SJCRH30 (cell line): ENCODE results near the gene RMND1. TPM values are rescaled to one million over a fixed set of nuclear protein-coding genes. Genes with fewer than 3 reads are reported as not detected.

Experiments
- DNase-seq, 2 experiments: peaks; one replicate each; pipeline ENCODE4 v3.0.0-alpha.2; 2015 to 2020
- H3K27ac ChIP-seq: fragments of 250-450 bp; sonication (Bioruptor Pico); 2 replicates; pipeline ENCODE4 v1.5.1; 2020; ENCODE audit warnings: mild to moderate bottlenecking, moderate library complexity
- H3K27me3 ChIP-seq: fragments of 250-450 bp; sonication (Bioruptor Pico); 2 replicates; pipeline ENCODE4 v1.5.1; 2020; ENCODE audit warnings: mild to moderate bottlenecking, moderate library complexity
- H3K36me3 ChIP-seq: fragments of 250-450 bp; sonication (Bioruptor Pico); 2 replicates; pipeline ENCODE4 v1.5.1; 2020; ENCODE audit warnings: mild to moderate bottlenecking, moderate library complexity
- H3K4me1 ChIP-seq: fragments of 250-450 bp; sonication (Bioruptor Pico); 2 replicates; pipeline ENCODE4 v1.5.1; 2020; ENCODE audit warnings: mild to moderate bottlenecking, moderate library complexity
- H3K4me3 ChIP-seq: fragments of 250-450 bp; sonication (Bioruptor Pico); 2 replicates; pipeline ENCODE4 v1.5.1; 2020; ENCODE audit warnings: mild to moderate bottlenecking, moderate library complexity
- H3K9me3 ChIP-seq: fragments of 250-450 bp; sonication (Bioruptor Pico); replicated peaks from 2 replicates; pipeline ENCODE4 v1.5.1; 2020; ENCODE audit warnings: mild to moderate bottlenecking, moderate library complexity
- total RNA-seq: library from RNA; depleted of rRNA; stranded (reverse); fragments of >200 nt; shearing (Covaris generic); gene quantifications from 2 replicates; pipeline ENCODE4 v1.2.3, GENCODE V29; 2014

Gene RMND1
- total RNA-seq, 1 experiment from 2014 or later: 33.1 TPM

- Histone ChIP-seq H3K27ac (no peak overlapping the region), H3K27me3 (no peaks in the 10 kb centered on the region), H3K4me1 (no peaks in the 10 kb centered on the region), H3K4me3 (no peak overlapping the region), H3K36me3 (peaks cover 6% of the 10 kb centered on the region), H3K9me3 (no peaks in the 10 kb centered on the region)
- no peak for DNase-seq
These were observed 10.3 kb downstream of the RMND1 start for GRCh38 chr6:151441390-151442166.

- no peak overlapping the region for H3K4me3 ChIP-seq
- no peaks in the 10 kb centered on the region for H3K4me1 ChIP-seq
- H3K9me3 ChIP-seq: no peaks in the 10 kb centered on the region
- no peak for DNase-seq
- H3K36me3 ChIP-seq: peaks cover 6% of the 10 kb centered on the region
- H3K27me3 ChIP-seq: no peaks in the 10 kb centered on the region
- H3K27ac ChIP-seq: no peak overlapping the region
These were observed 11.0 kb downstream of the RMND1 start for GRCh38 chr6:151440930-151441329.

GRCh38 chr6:151440498-151440897 is 11.4 kb downstream of the RMND1 start:
- Histone ChIP-seq H3K36me3 (peaks cover 8% of the 10 kb centered on the region), H3K4me3 (no peak overlapping the region), H3K9me3 (no peaks in the 10 kb centered on the region), H3K27ac (no peak overlapping the region), H3K27me3 (no peaks in the 10 kb centered on the region), H3K4me1 (no peaks in the 10 kb centered on the region)
- no peak for DNase-seq

DNA sequence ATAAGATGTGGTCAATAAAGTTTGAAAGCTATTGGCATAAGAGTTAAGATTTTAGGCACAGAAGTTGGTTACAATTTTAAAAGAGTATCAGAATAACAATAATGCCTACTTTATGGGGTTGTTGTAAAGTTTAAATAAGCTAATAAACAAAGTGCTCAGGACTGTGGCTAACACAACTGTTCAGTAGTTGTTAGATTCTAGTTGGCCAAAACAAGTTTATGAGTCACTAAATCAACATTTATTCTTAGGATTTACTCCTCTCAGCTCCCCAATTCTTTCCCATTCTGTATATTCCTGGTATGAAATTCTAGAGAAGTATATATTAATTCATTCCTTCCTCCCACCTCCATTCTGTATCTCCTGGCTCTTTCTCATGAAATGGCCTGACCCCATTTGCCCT is 14.5 kb downstream of the RMND1 start:
- Histone ChIP-seq H3K9me3 (no peaks in the 10 kb centered on the region), H3K27me3 (no peaks in the 10 kb centered on the region), H3K4me3 (no peak overlapping the region), H3K4me1 (no peaks in the 10 kb centered on the region), H3K27ac (no peak overlapping the region), H3K36me3 (peaks cover 21% of the 10 kb centered on the region; the same call in 1 of the 2 replicates)
- no peak for DNase-seq

- Histone ChIP-seq H3K4me3 (no peak overlapping the region), H3K27ac (no peak overlapping the region), H3K27me3 (no peaks in the 10 kb centered on the region), H3K4me1 (no peaks in the 10 kb centered on the region), H3K9me3 (no peaks in the 10 kb centered on the region), H3K36me3 (peaks cover 25% of the 10 kb centered on the region; the same call in 1 of the 2 replicates)
- DNase-seq: no peak
These were observed 15.1 kb downstream of the RMND1 start for GRCh38 chr6:151436802-151437201.

GRCh38 chr6:151436300-151436699 is 15.6 kb downstream of the RMND1 start:
- Histone ChIP-seq H3K27ac (no peak overlapping the region), H3K9me3 (no peaks in the 10 kb centered on the region), H3K27me3 (no peaks in the 10 kb centered on the region), H3K36me3 (peaks cover 23% of the 10 kb centered on the region; the same call in 1 of the 2 replicates), H3K4me1 (no peaks in the 10 kb centered on the region), H3K4me3 (no peak overlapping the region)
- no peak for DNase-seq

DNA sequence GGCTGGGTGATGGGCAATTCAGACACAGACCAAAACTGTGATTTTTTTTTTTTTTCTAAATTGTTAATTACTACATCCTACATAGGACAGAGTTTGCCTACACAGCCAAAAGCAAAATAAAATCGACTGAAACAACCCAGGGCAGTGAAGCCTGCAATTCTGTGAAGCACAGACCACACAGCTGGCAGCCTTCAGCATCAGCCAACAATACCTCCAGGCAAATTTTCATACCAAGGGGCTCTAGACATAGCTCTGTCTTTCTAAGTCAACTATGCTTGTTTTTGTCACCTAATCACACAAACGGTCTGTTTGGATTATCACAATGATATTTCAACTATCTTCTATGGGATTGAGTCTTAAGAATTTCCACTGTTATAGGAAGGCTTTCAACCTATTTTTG is 17.6 kb downstream of the RMND1 start:
- Histone ChIP-seq H3K4me1 (no peaks in the 10 kb centered on the region), H3K4me3 (no peak overlapping the region), H3K9me3 (no peaks in the 10 kb centered on the region), H3K36me3 (peaks cover 39% of the 10 kb centered on the region), H3K27me3 (no peaks in the 10 kb centered on the region), H3K27ac (no peak overlapping the region)
- no peak for DNase-seq

DNA sequence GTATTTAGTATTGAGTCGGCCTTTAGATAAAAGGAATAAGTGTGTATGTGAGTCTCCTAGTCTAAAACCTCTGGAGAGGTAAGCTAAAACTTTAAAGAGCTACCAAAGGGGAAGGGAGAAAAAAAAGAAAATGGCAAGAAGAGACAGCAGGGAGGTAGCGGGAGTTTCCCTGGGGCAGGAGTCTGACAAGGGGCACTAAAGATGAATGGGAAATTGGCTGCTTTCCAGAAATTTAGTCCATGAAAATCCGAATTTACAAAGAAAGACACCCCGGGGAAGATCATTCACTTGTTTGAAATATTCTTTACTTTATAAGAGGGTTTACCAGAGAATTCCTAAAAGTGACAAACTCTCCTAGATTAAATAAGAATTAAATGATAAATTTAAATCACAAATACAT is 19.3 kb downstream of the RMND1 start:
- Histone ChIP-seq H3K9me3 (no peaks in the 10 kb centered on the region), H3K27me3 (no peaks in the 10 kb centered on the region), H3K4me1 (no peaks in the 10 kb centered on the region), H3K27ac (no peak overlapping the region), H3K4me3 (no peak overlapping the region), H3K36me3 (peaks cover 48% of the 10 kb centered on the region)
- no peak for DNase-seq

DNA sequence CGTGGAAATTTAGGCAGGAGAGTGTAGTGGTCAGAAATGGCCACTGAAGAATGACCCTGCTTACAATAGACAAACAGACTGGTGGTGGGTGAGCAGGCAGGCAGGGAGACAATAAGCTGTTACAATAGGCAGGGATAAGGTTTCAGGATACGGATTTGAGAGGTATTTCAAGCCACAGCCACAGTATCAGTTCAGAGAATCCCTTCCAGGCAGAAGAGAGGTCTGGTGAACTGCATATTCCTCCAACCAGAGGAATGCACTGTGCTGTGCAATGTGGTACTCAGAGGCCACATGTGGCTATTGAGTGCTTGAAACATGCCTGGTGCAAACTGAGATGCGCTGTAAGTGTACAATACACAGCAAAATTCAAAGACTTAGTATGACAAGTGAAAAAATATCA is 20.6 kb downstream of the RMND1 start:
- no peaks in the 10 kb centered on the region for H3K4me1 ChIP-seq
- no peaks in the 10 kb centered on the region for H3K27me3 ChIP-seq
- no peak for DNase-seq
- H3K36me3 ChIP-seq: peaks cover 61% of the 10 kb centered on the region
- no peak overlapping the region for H3K4me3 ChIP-seq
- H3K27ac ChIP-seq: no peak overlapping the region
- no peaks in the 10 kb centered on the region for H3K9me3 ChIP-seq

- Histone ChIP-seq H3K4me1 (no peaks in the 10 kb centered on the region), H3K27me3 (no peaks in the 10 kb centered on the region), H3K9me3 (no peaks in the 10 kb centered on the region), H3K36me3 (peaks cover 64% of the 10 kb centered on the region), H3K4me3 (no peak overlapping the region), H3K27ac (no peak overlapping the region)
- DNase-seq: no peak
These were observed 21.0 kb downstream of the RMND1 start for GRCh38 chr6:151430886-151431285.

DNA sequence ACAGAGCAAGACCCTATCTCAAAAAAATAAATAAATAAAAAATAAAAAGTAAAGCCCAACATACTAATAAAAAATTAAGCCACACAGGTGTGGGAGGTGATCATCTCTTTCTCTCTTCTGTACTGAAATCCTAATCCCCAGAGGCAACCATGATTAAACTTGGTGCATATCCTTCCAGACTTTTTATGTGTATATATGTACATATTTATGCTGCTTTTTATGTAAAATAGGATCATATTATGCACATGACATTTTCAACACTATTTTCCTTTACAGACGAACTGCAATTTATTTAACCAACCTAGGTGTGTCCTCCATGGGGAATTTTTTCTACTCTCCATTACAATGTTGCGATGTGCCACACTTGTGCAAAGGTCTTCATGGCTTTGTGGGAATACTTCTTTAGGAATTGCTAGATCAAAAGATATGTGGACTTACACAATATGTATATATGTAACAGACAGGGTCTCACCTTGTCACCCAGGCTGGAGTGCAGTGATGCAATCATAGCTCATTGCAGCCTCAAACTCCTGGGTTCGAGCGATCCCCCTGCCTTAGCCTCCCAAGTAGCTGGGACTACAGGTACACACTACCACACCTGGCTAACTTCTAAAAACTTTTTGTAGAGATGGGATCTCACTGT is 23.7 kb downstream of the RMND1 start:
- peaks cover 65% of the 10 kb centered on the region for H3K36me3 ChIP-seq
- H3K9me3 ChIP-seq: no peaks in the 10 kb centered on the region
- no peaks in the 10 kb centered on the region for H3K4me1 ChIP-seq
- no peak overlapping the region for H3K4me3 ChIP-seq
- H3K27ac ChIP-seq: no peak overlapping the region
- no peak for DNase-seq
- no peaks in the 10 kb centered on the region for H3K27me3 ChIP-seq

GRCh38 chr6:151425561-151425960 is 26.4 kb downstream of the RMND1 start:
- Histone ChIP-seq H3K4me1 (no peaks in the 10 kb centered on the region), H3K27ac (no peak overlapping the region), H3K9me3 (no peaks in the 10 kb centered on the region), H3K4me3 (no peak overlapping the region), H3K27me3 (no peaks in the 10 kb centered on the region), H3K36me3 (peaks cover 72% of the 10 kb centered on the region)
- DNase-seq: no peak

- no peak for DNase-seq
- H3K27ac ChIP-seq: no peak overlapping the region
- no peak overlapping the region for H3K4me3 ChIP-seq
- no peaks in the 10 kb centered on the region; the same call in 1 of the 2 replicates for H3K27me3 ChIP-seq
- H3K36me3 ChIP-seq: peaks cover 75% of the 10 kb centered on the region
- no peaks in the 10 kb centered on the region for H3K4me1 ChIP-seq
- no peaks in the 10 kb centered on the region for H3K9me3 ChIP-seq
These were observed 28.9 kb downstream of the RMND1 start for GRCh38 chr6:151422981-151423380.

DNA sequence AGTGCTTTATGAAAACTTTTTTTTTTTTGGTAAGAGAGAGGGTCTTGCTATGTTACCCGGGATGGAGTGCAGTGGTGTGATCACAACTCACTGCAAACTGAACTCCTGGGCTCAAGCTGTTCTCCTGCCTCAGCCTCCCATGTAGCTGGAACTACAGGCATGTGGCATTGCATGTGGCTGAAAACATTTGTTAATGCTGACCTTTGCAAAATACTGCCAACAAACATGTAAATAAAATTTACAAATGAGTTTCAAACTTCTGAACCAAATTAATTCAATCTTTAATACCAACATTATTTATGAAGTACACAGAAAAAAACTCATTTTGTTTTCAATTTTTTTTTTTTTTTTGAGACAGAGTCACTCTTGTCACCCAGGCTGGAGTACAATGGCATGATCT is 34.4 kb downstream of the RMND1 start:
- no peaks in the 10 kb centered on the region for H3K9me3 ChIP-seq
- H3K4me3 ChIP-seq: no peak overlapping the region
- H3K27me3 ChIP-seq: no peaks in the 10 kb centered on the region; the same call in 1 of the 2 replicates
- H3K27ac ChIP-seq: no peak overlapping the region
- no peaks in the 10 kb centered on the region for H3K4me1 ChIP-seq
- DNase-seq: no peak
- H3K36me3 ChIP-seq: peaks cover 88% of the 10 kb centered on the region

DNA sequence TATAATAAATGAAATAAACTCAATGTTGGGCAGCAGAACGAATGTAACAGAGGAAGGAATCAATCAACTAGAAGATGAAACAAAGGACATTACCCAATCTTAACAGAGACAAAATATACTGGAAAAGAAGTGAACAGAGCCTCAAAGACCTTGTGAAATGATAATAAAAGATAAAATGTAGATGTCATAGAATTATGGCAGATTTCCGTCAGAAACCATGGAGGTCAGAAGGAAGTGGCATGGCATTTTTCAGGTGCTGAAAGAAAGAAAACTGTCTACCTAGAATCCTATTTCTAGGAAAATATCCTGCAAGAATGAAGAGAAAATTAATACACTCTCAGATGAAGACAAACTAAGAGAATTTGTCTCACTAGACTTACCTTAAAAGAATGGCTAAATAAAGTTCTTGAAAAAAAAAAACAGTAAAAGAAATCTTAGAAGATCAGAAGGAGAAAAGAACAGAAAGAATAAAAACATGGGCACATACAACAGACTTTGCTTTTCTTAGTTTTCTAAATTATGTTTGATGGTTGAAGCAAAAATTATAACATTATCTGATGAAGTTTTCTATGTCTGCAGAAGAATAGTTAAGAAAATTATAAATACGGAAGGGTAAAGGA is 37.2 kb downstream of the RMND1 start:
- H3K4me3 ChIP-seq: no peak overlapping the region
- no peaks in the 10 kb centered on the region for H3K4me1 ChIP-seq
- H3K27me3 ChIP-seq: no peaks in the 10 kb centered on the region; the same call in 1 of the 2 replicates
- H3K27ac ChIP-seq: no peak overlapping the region
- DNase-seq: no peak
- H3K36me3 ChIP-seq: peaks cover 79% of the 10 kb centered on the region
- H3K9me3 ChIP-seq: no peaks in the 10 kb centered on the region
